ENCODE results near the gene CNOT1.
"Not testable (repeated sequence)": the region's sequence is repeated elsewhere in the genome, so short reads cannot be mapped to it uniquely, and the experiment has no call there.

Gene CNOT1

GRCh38 chr16:58578642-58579041 is 51.0 kb downstream of the CNOT1 start:
- Histone ChIP-seq H3K9me3 (ENCODE audit: control insufficient read depth, insufficient read depth, low read length) (no peaks in the 10 kb centered on the region; the same call in 1 of the 2 replicates), H3K36me3 (ENCODE audit: control insufficient read depth, insufficient read depth, low read length) (peaks cover 100% of the 10 kb centered on the region), H3K4me1 (ENCODE audit: control insufficient read depth, insufficient read depth, low read length) (no peaks in the 10 kb centered on the region), H3K27ac (ENCODE audit: low read depth, low read length) (no peak overlapping the region), H3K27me3 (ENCODE audit: control insufficient read depth, insufficient read depth, low read length) (no peaks in the 10 kb centered on the region), H3K4me3 (ENCODE audit: low read depth, low read length) (no peak overlapping the region), H3K9ac (ENCODE audit: low read depth, low read length) (no peak overlapping the region)

GRCh38 chr16:58577141-58577540 is 52.5 kb downstream of the CNOT1 start:
- Histone ChIP-seq H3K27ac (ENCODE audit: low read depth, low read length) (no peak overlapping the region), H3K4me1 (ENCODE audit: control insufficient read depth, insufficient read depth, low read length) (no peaks in the 10 kb centered on the region), H3K9me3 (ENCODE audit: control insufficient read depth, insufficient read depth, low read length) (no peaks in the 10 kb centered on the region; the same call in 1 of the 2 replicates), H3K36me3 (ENCODE audit: control insufficient read depth, insufficient read depth, low read length) (peaks cover 98% of the 10 kb centered on the region), H3K9ac (ENCODE audit: low read depth, low read length) (no peak overlapping the region), H3K4me3 (ENCODE audit: low read depth, low read length) (no peak overlapping the region), H3K27me3 (ENCODE audit: control insufficient read depth, insufficient read depth, low read length) (no peaks in the 10 kb centered on the region)

GRCh38 chr16:58574895-58575294 is 54.7 kb downstream of the CNOT1 start:
- Histone ChIP-seq H3K9ac (ENCODE audit: low read depth, low read length) (no peak overlapping the region), H3K36me3 (ENCODE audit: control insufficient read depth, insufficient read depth, low read length) (peaks cover 98% of the 10 kb centered on the region), H3K9me3 (ENCODE audit: control insufficient read depth, insufficient read depth, low read length) (no peaks in the 10 kb centered on the region; the same call in 1 of the 2 replicates), H3K27ac (ENCODE audit: low read depth, low read length) (no peak overlapping the region), H3K27me3 (ENCODE audit: control insufficient read depth, insufficient read depth, low read length) (no peaks in the 10 kb centered on the region), H3K4me1 (ENCODE audit: control insufficient read depth, insufficient read depth, low read length) (no peaks in the 10 kb centered on the region), H3K4me3 (ENCODE audit: low read depth, low read length) (no peak overlapping the region)

- H3K36me3 ChIP-seq (ENCODE audit: control insufficient read depth, insufficient read depth, low read length) = peaks cover 88% of the 10 kb centered on the region
These were observed 63.9 kb downstream of the CNOT1 start for GRCh38 chr16:58565697-58566096.

GRCh38 chr16:58563775-58564174 is 65.9 kb downstream of the CNOT1 start:
- H3K9ac ChIP-seq (ENCODE audit: low read depth, low read length) = no peak overlapping the region
- no peaks in the 10 kb centered on the region for H3K4me1 ChIP-seq (ENCODE audit: control insufficient read depth, insufficient read depth, low read length)
- no peaks in the 10 kb centered on the region for H3K27me3 ChIP-seq (ENCODE audit: control insufficient read depth, insufficient read depth, low read length)
- no peaks in the 10 kb centered on the region for H3K9me3 ChIP-seq (ENCODE audit: control insufficient read depth, insufficient read depth, low read length)
- peaks cover 83% of the 10 kb centered on the region for H3K36me3 ChIP-seq (ENCODE audit: control insufficient read depth, insufficient read depth, low read length)
- no peak overlapping the region for H3K4me3 ChIP-seq (ENCODE audit: low read depth, low read length)
- H3K27ac ChIP-seq (ENCODE audit: low read depth, low read length) = no peak overlapping the region

More at GRCh38 chr16:58565697-58566096, 63.9 kb downstream of the CNOT1 start:
- not testable (repeated sequence) for H3K9me3 ChIP-seq (ENCODE audit: control insufficient read depth, insufficient read depth, low read length); H3K4me3 ChIP-seq (ENCODE audit: low read depth, low read length); H3K27me3 ChIP-seq (ENCODE audit: control insufficient read depth, insufficient read depth, low read length); H3K9ac ChIP-seq (ENCODE audit: low read depth, low read length); H3K27ac ChIP-seq (ENCODE audit: low read depth, low read length); H3K4me1 ChIP-seq (ENCODE audit: control insufficient read depth, insufficient read depth, low read length)

- Histone ChIP-seq H3K36me3 (ENCODE audit: control insufficient read depth, insufficient read depth, low read length) (peaks cover 86% of the 10 kb centered on the region), H3K4me3 (ENCODE audit: low read depth, low read length) (no peak overlapping the region), H3K27ac (ENCODE audit: low read depth, low read length) (no peak overlapping the region), H3K9ac (ENCODE audit: low read depth, low read length) (no peak overlapping the region), H3K9me3 (ENCODE audit: control insufficient read depth, insufficient read depth, low read length) (no peaks in the 10 kb centered on the region), H3K27me3 (ENCODE audit: control insufficient read depth, insufficient read depth, low read length) (no peaks in the 10 kb centered on the region), H3K4me1 (ENCODE audit: control insufficient read depth, insufficient read depth, low read length) (no peaks in the 10 kb centered on the region)
These were observed 66.4 kb downstream of the CNOT1 start for GRCh38 chr16:58563235-58563634.

- Histone ChIP-seq H3K27ac (ENCODE audit: low read depth, low read length) (no peak overlapping the region), H3K36me3 (ENCODE audit: control insufficient read depth, insufficient read depth, low read length) (peaks cover 91% of the 10 kb centered on the region)
These were observed 72.9 kb downstream of the CNOT1 start for GRCh38 chr16:58556678-58557077.

GRCh38 chr16:58551496-58551895 is 78.1 kb downstream of the CNOT1 start:
- Histone ChIP-seq H3K36me3 (ENCODE audit: control insufficient read depth, insufficient read depth, low read length) (peaks cover 100% of the 10 kb centered on the region), H3K9me3 (ENCODE audit: control insufficient read depth, insufficient read depth, low read length) (no peaks in the 10 kb centered on the region)

More at GRCh38 chr16:58556678-58557077, 72.9 kb downstream of the CNOT1 start:
- no peak overlapping the region for H3K9ac ChIP-seq (ENCODE audit: low read depth, low read length)
- H3K27me3 ChIP-seq (ENCODE audit: control insufficient read depth, insufficient read depth, low read length) = no peaks in the 10 kb centered on the region
- H3K9me3 ChIP-seq (ENCODE audit: control insufficient read depth, insufficient read depth, low read length) = no peaks in the 10 kb centered on the region
- no peaks in the 10 kb centered on the region for H3K4me1 ChIP-seq (ENCODE audit: control insufficient read depth, insufficient read depth, low read length)
- no peak overlapping the region for H3K4me3 ChIP-seq (ENCODE audit: low read depth, low read length)

GRCh38 chr16:58548378-58548777 is 81.2 kb downstream of the CNOT1 start:
- Histone ChIP-seq H3K27ac (ENCODE audit: low read depth, low read length) (no peak overlapping the region), H3K9me3 (ENCODE audit: control insufficient read depth, insufficient read depth, low read length) (no peaks in the 10 kb centered on the region), H3K4me1 (ENCODE audit: control insufficient read depth, insufficient read depth, low read length) (no peaks in the 10 kb centered on the region), H3K27me3 (ENCODE audit: control insufficient read depth, insufficient read depth, low read length) (no peaks in the 10 kb centered on the region), H3K36me3 (ENCODE audit: control insufficient read depth, insufficient read depth, low read length) (peaks cover 100% of the 10 kb centered on the region), H3K4me3 (ENCODE audit: low read depth, low read length) (no peak overlapping the region), H3K9ac (ENCODE audit: low read depth, low read length) (no peak overlapping the region)

More at GRCh38 chr16:58551496-58551895, 78.1 kb downstream of the CNOT1 start:
- Histone ChIP-seq H3K4me3 (ENCODE audit: low read depth, low read length) (no peak overlapping the region), H3K9ac (ENCODE audit: low read depth, low read length) (no peak overlapping the region), H3K27ac (ENCODE audit: low read depth, low read length) (no peak overlapping the region), H3K4me1 (ENCODE audit: control insufficient read depth, insufficient read depth, low read length) (no peaks in the 10 kb centered on the region), H3K27me3 (ENCODE audit: control insufficient read depth, insufficient read depth, low read length) (no peaks in the 10 kb centered on the region)

- Histone ChIP-seq H3K27ac (ENCODE audit: low read depth, low read length) (no peak overlapping the region), H3K9ac (ENCODE audit: low read depth, low read length) (no peak overlapping the region), H3K36me3 (ENCODE audit: control insufficient read depth, insufficient read depth, low read length) (peaks cover 100% of the 10 kb centered on the region)
These were observed 85.9 kb downstream of the CNOT1 start for GRCh38 chr16:58543685-58544084.

GRCh38 chr16:58542291-58542690 is 87.3 kb downstream of the CNOT1 start:
- Histone ChIP-seq H3K27me3 (ENCODE audit: control insufficient read depth, insufficient read depth, low read length) (no peaks in the 10 kb centered on the region), H3K9ac (ENCODE audit: low read depth, low read length) (no peak overlapping the region), H3K27ac (ENCODE audit: low read depth, low read length) (no peak overlapping the region), H3K4me3 (ENCODE audit: low read depth, low read length) (no peak overlapping the region), H3K4me1 (ENCODE audit: control insufficient read depth, insufficient read depth, low read length) (no peaks in the 10 kb centered on the region), H3K9me3 (ENCODE audit: control insufficient read depth, insufficient read depth, low read length) (no peaks in the 10 kb centered on the region), H3K36me3 (ENCODE audit: control insufficient read depth, insufficient read depth, low read length) (peaks cover 100% of the 10 kb centered on the region)

More at GRCh38 chr16:58543685-58544084, 85.9 kb downstream of the CNOT1 start:
- no peaks in the 10 kb centered on the region for H3K4me1 ChIP-seq (ENCODE audit: control insufficient read depth, insufficient read depth, low read length)
- H3K9me3 ChIP-seq (ENCODE audit: control insufficient read depth, insufficient read depth, low read length) = no peaks in the 10 kb centered on the region
- H3K4me3 ChIP-seq (ENCODE audit: low read depth, low read length) = no peak overlapping the region
- no peaks in the 10 kb centered on the region for H3K27me3 ChIP-seq (ENCODE audit: control insufficient read depth, insufficient read depth, low read length)

GRCh38 chr16:58541711-58542110 is 87.9 kb downstream of the CNOT1 start:
- Histone ChIP-seq H3K36me3 (ENCODE audit: control insufficient read depth, insufficient read depth, low read length) (peaks cover 100% of the 10 kb centered on the region), H3K4me1 (ENCODE audit: control insufficient read depth, insufficient read depth, low read length) (no peaks in the 10 kb centered on the region), H3K27me3 (ENCODE audit: control insufficient read depth, insufficient read depth, low read length) (no peaks in the 10 kb centered on the region), H3K27ac (ENCODE audit: low read depth, low read length) (no peak overlapping the region), H3K4me3 (ENCODE audit: low read depth, low read length) (no peak overlapping the region), H3K9me3 (ENCODE audit: control insufficient read depth, insufficient read depth, low read length) (no peaks in the 10 kb centered on the region), H3K9ac (ENCODE audit: low read depth, low read length) (no peak overlapping the region)

Measured in HUES48 (cell line).